GM08714 (cell line): ENCODE data around the gene BARX1.
"Not testable (repeated sequence)": the region's sequence is repeated elsewhere in the genome, so short reads cannot be mapped to it uniquely, and the experiment has no call there.

Source experiments
- H3K4me3 ChIP-seq: fragments of 200-500 bp; sonication (Bioruptor generic); 2 replicates; pipeline ENCODE4 v1.5.1; 2014; ENCODE audit warnings: mild to moderate bottlenecking, low read length, inconsistent platforms
- ZNF274 ChIP-seq: IDR thresholded peaks from 2 replicates; pipeline ENCODE4 v1.6.1; 2012; ENCODE audit warnings: mild to moderate bottlenecking, low read depth, low read length

Gene BARX1

GRCh38 chr9:93950619-93951601 is 4.2 kb downstream of the BARX1 start:
- peak overlapping the region; percentile 7; the same call in 1 of the 2 replicates for H3K4me3 ChIP-seq
- TF ChIP-seq ZNF274, result no peak

- H3K4me3 ChIP-seq, result no peak overlapping the region
- TF ChIP-seq ZNF274, result no peak
These were observed 5.3 kb downstream of the BARX1 start for GRCh38 chr9:93949694-93950449.

GRCh38 chr9:93949073-93949693 is 6.0 kb downstream of the BARX1 start:
- H3K4me3 ChIP-seq, result no peak overlapping the region
- TF ChIP-seq ZNF274, result no peak

GRCh38 chr9:93948441-93949072 is 6.6 kb downstream of the BARX1 start:
- H3K4me3 ChIP-seq, result no peak overlapping the region
- no peak for TF ChIP-seq ZNF274

- no peak overlapping the region for H3K4me3 ChIP-seq
- no peak for TF ChIP-seq ZNF274
These were observed 7.6 kb downstream of the BARX1 start for GRCh38 chr9:93947409-93948070.

- TF ChIP-seq ZNF274, result no peak
- H3K4me3 ChIP-seq, result no peak overlapping the region
These were observed 8.8 kb downstream of the BARX1 start for GRCh38 chr9:93946338-93946712.

GRCh38 chr9:93945400-93946337 is 9.5 kb downstream of the BARX1 start:
- no peak for TF ChIP-seq ZNF274
- H3K4me3 ChIP-seq, result no peak overlapping the region

- no peak for TF ChIP-seq ZNF274
- no peak overlapping the region for H3K4me3 ChIP-seq
These were observed 11.1 kb downstream of the BARX1 start for GRCh38 chr9:93944011-93944410.

GRCh38 chr9:93942161-93942560 is 13.0 kb downstream of the BARX1 start:
- H3K4me3 ChIP-seq, result no peak overlapping the region
- no peak for TF ChIP-seq ZNF274

- H3K4me3 ChIP-seq, result no peak overlapping the region
- no peak for TF ChIP-seq ZNF274
These were observed 13.7 kb downstream of the BARX1 start for GRCh38 chr9:93941493-93941892.

- no peak overlapping the region for H3K4me3 ChIP-seq
- TF ChIP-seq ZNF274, result no peak
These were observed 14.2 kb downstream of the BARX1 start for GRCh38 chr9:93940951-93941350.

- not testable (repeated sequence) for H3K4me3 ChIP-seq
These were observed 15.6 kb downstream of the BARX1 start for GRCh38 chr9:93939589-93939988.

GRCh38 chr9:93937193-93937592 is 18.0 kb downstream of the BARX1 start:
- TF ChIP-seq ZNF274, result no peak
- no peak overlapping the region for H3K4me3 ChIP-seq
